Activated naive CD8-positive, alpha-beta T cell treated with anti-CD3 and anti-CD28 coated beads, Interleukin-2, amount 10 ng/mL, durations not matched to agents 7 days and 5 days (primary cell): ENCODE data around the gene ARMC8. TPM values are rescaled to one million over a fixed set of nuclear protein-coding genes. Genes with fewer than 3 reads are reported as not detected.

Experiments used
- ATAC-seq: fragments of 150-1000 bp; cut with Tn5 transposase; one replicate; pipeline ENCODE4 v1.10.0; 2021; ENCODE audit warnings: low read depth, moderate library complexity
- POLR2A ChIA-PET: fragments of 350-600 bp; sonication (Branson Sonifier 250); formaldehyde crosslinking; loops from one replicate; lab custom pipeline; 2021; ENCODE audit warnings: antibody characterized with exemption; lab: Charles Lee
- DNase-seq: peaks from one replicate; pipeline ENCODE4 v3.0.0; 2021
- H3K27ac Mint-ChIP-seq: one replicate; pipeline ENCODE4 v1.8.0; 2022; ENCODE audit warnings: mild to moderate bottlenecking, mixed read lengths
- H3K27me3 Mint-ChIP-seq: one replicate; pipeline ENCODE4 v1.8.0; 2022; ENCODE audit warnings: mild to moderate bottlenecking, moderate library complexity, mixed read lengths
- H3K36me3 Mint-ChIP-seq: one replicate; pipeline ENCODE4 v1.8.0; 2021; ENCODE audit warnings: mild to moderate bottlenecking, mixed read lengths
- H3K4me1 Mint-ChIP-seq: one replicate; pipeline ENCODE4 v1.8.0; 2021; ENCODE audit warnings: mixed read lengths
- H3K4me3 Mint-ChIP-seq: one replicate; pipeline ENCODE4 v1.8.0; 2022; ENCODE audit warnings: mild to moderate bottlenecking, moderate library complexity, mixed read lengths
- H3K9me3 Mint-ChIP-seq: one replicate; pipeline ENCODE4 v1.8.0; 2021; ENCODE audit warnings: mixed read lengths
- total RNA-seq, 2 experiments: library from RNA; stranded (reverse); gene quantifications; one replicate each; pipeline ENCODE4 v1.2.3, GENCODE V29; 2021

The ARMC8 gene
- total RNA-seq, 2 experiments from 2014 or later, result 53.1 to 60.9 TPM

GRCh38 chr3:138334608-138335007 lies 147.5 kb downstream of the ARMC8 start:
- Mint-ChIP-seq H3K36me3 (no peaks in the 10 kb centered on the region), H3K27me3 (peaks cover 11% of the 10 kb centered on the region), H3K9me3 (no peaks in the 10 kb centered on the region), H3K4me3 (no peak overlapping the region), H3K27ac (no peak overlapping the region), H3K4me1 (peaks cover 12% of the 10 kb centered on the region)
- DNase-seq, result no peak
- no peak for ATAC-seq
- POLR2A ChIA-PET, result no interaction called here

- Mint-ChIP-seq H3K27me3 (peaks cover 8% of the 10 kb centered on the region), H3K27ac (no peak overlapping the region), H3K36me3 (no peaks in the 10 kb centered on the region), H3K9me3 (no peaks in the 10 kb centered on the region), H3K4me3 (no peak overlapping the region), H3K4me1 (peaks cover 4% of the 10 kb centered on the region)
- no peak for ATAC-seq
- POLR2A ChIA-PET, result no interaction called here
- no peak for DNase-seq
Measured at GRCh38 chr3:138336454-138336999, 149.4 kb downstream of the ARMC8 start.

DNA sequence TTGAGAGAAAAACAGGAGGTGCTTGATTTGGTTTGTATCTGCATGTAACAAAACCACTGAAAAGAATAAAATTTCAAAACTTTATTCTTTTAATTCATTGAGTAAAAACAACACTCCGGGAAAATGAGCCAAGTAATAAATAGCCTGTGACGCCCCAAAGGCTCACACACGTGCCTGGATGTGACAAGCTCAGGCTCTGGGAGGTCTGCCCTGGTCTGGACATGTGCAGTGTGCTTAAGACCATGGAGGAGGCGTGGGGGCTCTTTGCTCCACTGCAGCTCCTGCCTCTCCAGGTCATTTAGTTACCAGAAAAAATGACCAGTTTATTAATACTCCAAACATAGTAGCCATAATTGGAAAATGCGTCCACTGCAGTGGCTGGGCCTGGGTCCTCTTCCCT lies 151.1 kb downstream of the ARMC8 start:
- Mint-ChIP-seq H3K4me1 (no peaks in the 10 kb centered on the region), H3K9me3 (no peaks in the 10 kb centered on the region), H3K27ac (no peak overlapping the region), H3K4me3 (no peak overlapping the region), H3K36me3 (no peaks in the 10 kb centered on the region), H3K27me3 (peaks cover 8% of the 10 kb centered on the region)
- no peak for DNase-seq
- no peak for ATAC-seq
- POLR2A ChIA-PET, result no interaction called here

GRCh38 chr3:138338811-138339210 lies 151.7 kb downstream of the ARMC8 start:
- no peak for DNase-seq
- Mint-ChIP-seq H3K36me3 (no peaks in the 10 kb centered on the region), H3K27me3 (peaks cover 8% of the 10 kb centered on the region), H3K4me3 (no peak overlapping the region), H3K27ac (no peak overlapping the region), H3K9me3 (no peaks in the 10 kb centered on the region), H3K4me1 (no peaks in the 10 kb centered on the region)
- POLR2A ChIA-PET, result no interaction called here
- no peak for ATAC-seq

GRCh38 chr3:138340511-138340910 lies 153.4 kb downstream of the ARMC8 start:
- peaks cover 6% of the 10 kb centered on the region for H3K27me3 Mint-ChIP-seq
- POLR2A ChIA-PET, result no interaction called here
- no peaks in the 10 kb centered on the region for H3K4me1 Mint-ChIP-seq
- H3K4me3 Mint-ChIP-seq, result no peak overlapping the region
- DNase-seq (no peak), ATAC-seq (no peak)
- H3K36me3 Mint-ChIP-seq, result no peaks in the 10 kb centered on the region
- H3K9me3 Mint-ChIP-seq, result no peaks in the 10 kb centered on the region
- no peak overlapping the region for H3K27ac Mint-ChIP-seq

DNA sequence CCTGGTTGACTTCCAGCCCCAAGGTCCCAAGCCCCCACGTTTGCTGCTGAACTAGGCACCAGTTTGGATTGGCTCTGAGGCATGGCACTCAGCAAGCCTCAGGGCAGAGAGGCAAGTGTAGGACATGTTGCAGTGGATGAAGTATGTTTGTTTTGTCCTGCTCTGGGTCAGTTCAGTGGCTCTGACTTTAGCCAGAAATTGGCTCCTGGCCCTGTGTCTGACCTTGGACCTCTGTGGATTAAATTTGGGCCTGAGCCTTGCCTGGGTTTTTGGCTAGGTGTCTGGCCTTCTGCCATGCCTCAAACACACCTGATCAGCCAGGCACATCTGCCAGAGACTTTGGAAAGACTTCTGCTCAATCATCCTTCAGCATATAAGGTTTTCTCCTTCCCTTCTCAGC lies 157.7 kb downstream of the ARMC8 start:
- no peak for ATAC-seq
- POLR2A ChIA-PET, result no interaction called here
- Mint-ChIP-seq H3K27ac (no peak overlapping the region), H3K36me3 (peaks cover 1% of the 10 kb centered on the region), H3K4me1 (peaks cover 6% of the 10 kb centered on the region), H3K4me3 (no peak overlapping the region), H3K27me3 (peaks cover 33% of the 10 kb centered on the region), H3K9me3 (no peaks in the 10 kb centered on the region)
- DNase-seq, result no peak

Other genes with a start within 250 kb of the ARMC8 start
- gene CLDN18, start 177.1 kb upstream of the ARMC8 start, total RNA-seq, result not detected
- under 1 TPM in 1 of 2 experiments, not detected in 1; 0.40 TPM for gene DZIP1L, start 71.7 kb upstream of the ARMC8 start, total RNA-seq
- not detected for gene A4GNT, start 54.9 kb upstream of the ARMC8 start, total RNA-seq
- gene DBR1, start 12.4 kb upstream of the ARMC8 start, total RNA-seq, result 10 to 100 TPM; 22.6 to 25.7 TPM
- gene NME9, start 142.6 kb downstream of the ARMC8 start, total RNA-seq, result 1 to 10 TPM in 1 of 2 experiments, under 1 TPM in 1; 0.57 to 1.7 TPM
- 1 to 10 TPM in 1 of 2 experiments, under 1 TPM in 1; 0.69 to 1.0 TPM for gene MRAS, start 161.3 kb downstream of the ARMC8 start, total RNA-seq
- under 1 TPM; 0.19 to 0.26 TPM for gene ESYT3, start 247.3 kb downstream of the ARMC8 start, total RNA-seq